HT1080 (cell line): Measurements from ENCODE around the gene RAB15. TPM values are rescaled to one million over a fixed set of nuclear protein-coding genes. Genes with fewer than 3 reads are reported as not detected.

Experiments
- DNase-seq: peaks from one replicate; pipeline ENCODE4 v3.0.0-alpha.2; 2015; ENCODE audit warnings: low read depth
- total RNA-seq: library from RNA; depleted of rRNA; stranded (reverse); fragments of >200 nt; shearing (Covaris generic); gene quantifications from 2 replicates; pipeline ENCODE4 v1.2.3, GENCODE V29; 2014

Gene RAB15
- total RNA-seq, 1 experiment from 2014 or later, result 22.3 TPM

- DNase-seq, result no peak
Measured at GRCh38 chr14:64938972-64939816, 32.9 kb downstream of the RAB15 start.

- no peak for DNase-seq
Measured at GRCh38 chr14:64937821-64938193, 34.3 kb downstream of the RAB15 start.

DNA sequence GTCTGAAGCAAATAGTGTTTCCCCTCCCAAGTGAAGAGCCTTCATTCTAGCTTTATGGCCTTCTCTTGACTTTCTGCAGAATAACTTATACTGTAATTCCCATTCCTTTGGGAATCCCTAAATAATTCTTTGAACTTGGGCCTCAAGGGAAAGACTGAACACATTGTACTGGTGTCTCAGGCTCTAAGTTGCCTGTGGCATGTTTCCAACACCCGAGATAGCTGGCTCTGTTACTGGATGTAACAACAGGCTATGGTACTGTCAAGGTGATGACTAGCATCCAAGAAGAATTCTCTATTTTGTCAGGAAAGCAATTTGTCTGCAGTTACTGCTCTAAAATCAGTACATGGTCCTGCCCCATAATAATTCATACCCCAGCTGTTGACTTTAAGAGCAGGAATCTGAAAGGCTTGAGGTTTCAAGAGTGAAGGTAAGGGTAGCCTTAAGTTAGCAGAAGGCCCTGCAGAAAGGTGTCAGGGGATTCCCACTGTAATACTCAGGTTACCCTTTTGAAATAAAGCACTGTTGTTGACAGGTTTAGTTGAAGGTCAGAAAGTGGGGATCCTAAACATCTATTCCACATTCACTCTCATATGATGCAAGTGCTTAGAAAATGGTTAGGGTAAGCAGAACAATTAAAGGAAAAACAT is 34.8 kb downstream of the RAB15 start:
- no peak for DNase-seq

DNA sequence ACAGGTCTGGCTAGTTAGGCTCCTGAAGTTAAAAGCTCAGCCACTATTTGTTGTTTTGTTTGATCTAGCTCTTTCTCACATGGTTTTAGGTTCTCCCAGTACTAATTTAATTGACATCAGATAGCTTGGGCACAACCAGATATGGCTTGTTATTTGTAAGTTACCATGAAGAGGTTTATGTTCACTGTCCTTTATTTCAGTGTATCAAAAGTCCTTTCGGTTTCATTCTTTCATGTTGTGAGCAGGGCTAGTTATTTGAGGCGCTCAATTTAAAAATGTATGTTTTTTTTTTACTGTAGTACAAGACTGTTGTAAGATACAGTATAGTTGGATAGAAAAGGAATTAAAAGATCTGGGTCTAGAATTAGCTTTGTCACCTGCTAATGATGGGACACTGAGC is 36.6 kb downstream of the RAB15 start:
- no peak for DNase-seq

DNA sequence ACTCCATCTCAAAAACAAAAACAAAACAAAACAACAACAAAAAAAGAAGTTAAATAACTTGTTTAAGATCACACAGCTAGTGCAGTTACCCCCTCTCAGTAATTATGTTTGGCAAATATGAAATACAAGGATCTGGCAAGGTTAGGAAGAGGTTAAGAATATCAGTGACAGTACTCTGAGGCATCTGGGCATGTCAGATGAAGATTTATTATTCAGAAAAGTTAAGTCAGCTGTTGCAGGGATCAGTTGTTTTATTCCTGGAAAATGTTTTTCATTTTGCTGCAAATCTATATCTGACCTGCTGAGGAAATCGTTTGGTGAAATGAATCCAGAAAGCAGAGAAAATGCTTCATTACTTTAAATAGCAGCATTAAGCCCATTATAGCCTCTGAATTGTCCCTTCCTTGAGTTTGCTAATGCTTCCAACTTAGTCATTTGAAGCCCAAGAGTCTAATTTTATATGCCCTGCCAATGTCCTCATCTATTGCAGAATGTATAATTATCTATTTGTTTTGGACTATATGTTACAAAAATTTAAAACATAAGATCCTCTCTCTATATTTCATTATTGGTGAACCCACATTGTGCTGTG is 37.7 kb downstream of the RAB15 start:
- DNase-seq, result no peak

- no peak for DNase-seq
Measured at GRCh38 chr14:64932231-64932630, 39.9 kb downstream of the RAB15 start.

GRCh38 chr14:64931123-64931522 is 41.0 kb downstream of the RAB15 start:
- no peak for DNase-seq

- no peak for DNase-seq
Measured at GRCh38 chr14:64930085-64930843, 41.9 kb downstream of the RAB15 start.

DNA sequence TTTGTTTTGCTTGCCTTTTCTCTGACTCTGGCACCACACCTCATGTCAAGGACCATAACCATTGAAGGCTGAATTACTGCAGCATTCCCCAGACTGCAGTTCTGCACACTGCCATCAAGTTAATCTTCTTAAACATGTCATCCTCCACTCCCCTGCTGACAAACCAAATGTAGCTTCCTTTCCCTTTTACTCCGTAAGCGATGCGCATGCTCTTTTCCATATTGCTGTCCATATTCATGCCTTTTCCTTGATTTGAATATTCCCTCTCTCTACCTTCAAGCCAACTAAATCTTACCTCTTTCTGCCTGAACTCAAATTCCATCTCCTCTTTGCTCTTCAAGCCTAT is 43.1 kb downstream of the RAB15 start:
- no peak for DNase-seq

DNA sequence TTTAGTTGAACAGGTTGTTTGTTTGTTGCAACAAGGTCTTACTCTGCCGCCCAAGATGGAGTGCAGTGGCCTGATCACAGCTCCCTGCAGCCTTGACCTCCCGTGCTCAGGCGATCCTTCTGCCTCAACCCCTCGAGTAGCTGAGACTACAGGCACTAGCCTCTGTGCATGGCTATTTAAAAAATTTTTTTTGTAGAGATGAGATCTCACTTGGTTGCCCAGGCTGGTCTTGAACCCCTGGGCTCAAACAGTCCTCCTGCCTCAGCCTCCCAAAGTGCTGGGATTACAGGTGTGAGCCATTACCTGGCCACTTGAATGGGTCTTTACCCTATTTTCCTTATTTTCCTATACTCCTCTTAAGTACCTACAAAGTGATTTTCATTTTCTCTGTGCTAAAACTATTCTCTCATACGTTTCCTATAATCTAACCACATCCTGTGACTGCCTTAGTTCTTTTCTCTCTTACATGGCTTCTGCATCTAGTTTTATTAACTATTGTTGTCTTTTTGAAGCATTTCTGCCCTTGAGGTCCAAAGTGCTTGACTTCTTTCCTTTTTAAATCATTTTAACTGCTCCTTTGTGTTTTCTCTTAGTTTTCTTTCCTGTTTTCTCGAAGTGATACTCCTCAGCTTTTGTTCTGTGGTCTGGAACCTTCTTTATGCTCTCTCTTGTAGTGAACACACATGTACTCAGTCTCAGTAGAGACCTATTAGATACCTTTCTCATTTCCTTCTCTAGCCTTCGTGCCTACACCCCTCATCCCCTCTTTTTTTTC is 43.7 kb downstream of the RAB15 start:
- no peak for DNase-seq

- no peak for DNase-seq
Measured at GRCh38 chr14:64927031-64927430, 45.1 kb downstream of the RAB15 start.

DNA sequence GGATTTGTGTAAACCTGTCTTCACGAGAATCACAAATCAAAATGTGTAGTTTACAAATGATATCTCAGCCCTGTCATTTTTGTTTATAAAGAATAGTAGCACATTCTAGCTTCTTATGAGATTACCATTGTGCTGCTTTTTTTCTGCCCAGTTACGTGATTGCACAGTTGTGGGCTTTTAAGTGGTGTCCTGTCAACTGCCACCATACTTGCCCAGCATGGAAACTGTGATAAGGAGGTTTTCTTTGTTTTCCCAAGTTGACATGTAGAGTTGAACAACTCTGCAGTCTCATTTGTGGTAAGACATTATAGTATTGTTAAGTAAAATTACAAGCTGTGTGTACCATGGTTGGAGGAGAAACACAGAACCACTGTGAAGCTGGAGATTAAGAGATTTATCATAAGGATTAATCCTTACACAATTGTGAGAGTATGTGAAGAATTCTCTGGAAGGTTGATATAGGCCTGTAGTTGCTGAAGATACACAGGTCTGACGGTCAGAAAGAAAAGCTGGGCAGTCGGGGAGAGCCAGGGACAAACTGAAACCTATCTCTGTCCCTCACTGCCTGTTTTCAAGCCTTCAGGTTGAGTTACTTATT is 45.6 kb downstream of the RAB15 start:
- no peak for DNase-seq

DNA sequence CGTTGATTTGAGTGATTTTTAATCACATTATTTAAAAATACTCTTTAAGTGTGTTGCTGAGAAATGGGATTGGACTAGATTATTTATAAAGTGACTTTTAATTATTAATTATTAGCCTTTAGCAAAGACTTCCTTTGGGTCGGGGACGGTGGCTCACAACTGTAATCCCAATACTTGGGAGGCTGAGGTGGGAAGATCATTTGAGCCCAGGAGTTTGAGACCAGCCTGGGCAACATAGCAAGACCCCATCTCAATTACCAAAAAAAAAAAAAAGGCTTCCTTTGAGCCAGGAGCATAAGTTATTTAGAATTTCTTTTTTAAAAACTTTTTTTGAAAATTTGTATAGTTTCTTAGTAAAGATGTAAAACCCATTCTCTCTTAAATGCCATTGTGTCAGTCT is 49.1 kb downstream of the RAB15 start:
- no peak for DNase-seq

DNA sequence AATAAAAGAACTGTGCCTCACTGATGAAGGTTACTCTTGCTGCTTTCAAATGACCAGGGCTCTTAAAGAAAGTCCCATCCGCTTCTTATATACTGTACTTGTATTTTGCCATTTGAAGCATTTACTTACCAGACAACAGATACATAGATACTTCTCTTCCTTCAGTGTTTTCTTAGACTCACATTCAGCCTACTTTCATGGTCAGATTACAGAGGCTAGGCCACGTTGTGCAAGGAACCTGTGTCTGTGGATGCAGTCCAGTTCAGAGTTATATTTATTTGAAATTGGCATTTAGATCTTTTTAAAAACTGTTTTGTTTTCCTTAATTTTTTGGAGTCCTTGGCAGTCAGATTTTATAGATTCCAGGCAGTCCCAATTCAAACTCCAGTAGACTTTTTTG is 51.7 kb downstream of the RAB15 start:
- no peak for DNase-seq

- DNase-seq, result no peak
Measured at GRCh38 chr14:64919618-64920017, 52.5 kb downstream of the RAB15 start.

DNA sequence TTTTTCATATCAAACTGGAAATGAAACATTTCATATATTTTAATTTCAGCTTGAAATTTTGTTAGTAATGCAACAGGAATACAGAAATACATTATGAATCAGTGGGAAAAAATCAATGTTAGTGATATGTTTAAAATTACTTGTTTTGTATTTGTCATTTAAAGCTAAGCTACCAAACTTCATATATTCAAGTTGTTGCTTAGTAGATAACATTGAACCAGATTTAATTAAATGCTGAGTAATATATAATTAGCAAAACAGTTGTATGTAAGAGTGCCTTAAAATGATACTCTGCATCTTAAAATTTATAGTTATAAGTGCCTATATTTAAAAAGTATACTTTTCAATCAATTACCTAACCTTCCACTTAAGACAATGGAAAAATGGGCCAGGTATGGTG is 52.9 kb downstream of the RAB15 start:
- no peak for DNase-seq

DNA sequence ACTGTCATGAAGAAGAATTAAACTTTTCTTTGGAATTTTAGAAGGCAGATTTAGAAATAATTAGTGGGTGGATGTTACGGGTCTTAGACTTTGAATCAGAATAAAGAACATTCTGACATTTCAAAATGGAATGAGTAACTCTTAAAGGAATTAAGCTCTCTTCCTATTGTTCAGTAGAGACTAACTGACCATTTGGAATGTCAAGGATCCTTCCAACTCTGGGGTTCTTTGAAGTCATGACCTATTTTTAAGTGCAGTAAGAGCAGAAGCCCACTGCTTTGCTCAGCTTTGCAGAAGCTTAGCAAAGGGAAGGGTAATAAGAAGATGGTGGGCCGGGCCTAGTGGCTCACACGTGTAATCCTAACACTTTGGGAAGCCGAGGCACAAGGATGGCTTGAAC is 53.9 kb downstream of the RAB15 start:
- no peak for DNase-seq

DNA sequence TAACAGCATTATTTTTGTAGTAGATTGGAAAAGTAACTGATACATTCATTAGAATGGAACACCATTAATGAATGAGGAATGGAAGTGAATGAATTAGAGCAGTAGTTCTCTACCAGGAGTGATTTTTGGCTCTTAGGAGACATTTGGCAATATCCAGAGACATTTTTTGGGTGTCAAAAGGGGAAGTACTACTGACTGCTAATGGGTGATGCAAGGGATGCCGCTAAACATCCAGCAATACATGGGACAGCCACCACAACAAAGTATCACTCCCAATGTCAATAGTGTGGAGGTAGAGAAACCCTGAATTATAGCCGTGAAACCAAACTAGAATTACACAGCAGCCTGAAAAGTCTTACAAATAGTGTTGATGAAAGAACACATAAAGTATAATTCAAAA is 56.3 kb downstream of the RAB15 start:
- DNase-seq, result no peak

DNA sequence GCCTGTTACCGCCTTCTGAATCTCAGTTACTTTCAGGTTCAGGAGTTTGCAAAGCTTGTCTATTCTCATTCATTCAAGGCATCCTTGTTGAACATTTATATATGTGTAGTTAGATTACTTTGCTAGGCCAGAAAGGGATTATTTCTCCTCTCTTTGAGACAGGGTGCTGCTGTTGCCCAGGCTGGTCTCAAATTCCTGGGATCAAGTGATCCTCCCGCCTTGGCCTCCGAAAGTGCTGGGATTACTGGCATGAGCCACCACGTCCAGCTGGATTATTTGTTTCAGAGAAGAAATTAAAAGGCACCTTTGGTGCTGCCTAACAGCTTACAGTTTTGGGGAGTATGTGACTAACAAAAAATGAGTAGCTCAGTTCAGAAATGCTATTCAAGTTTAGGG is 57.1 kb downstream of the RAB15 start:
- DNase-seq, result no peak

- peak; percentile 97 for DNase-seq
Measured at GRCh38 chr14:64914237-64915028, 57.7 kb downstream of the RAB15 start, which contains the start of gene CHURC1. Gene CHURC1 (plus strand): TSS chr14:64914455. CDS start chr14:64914496, 41 bp downstream.
